Vagina (tissue), 2 donors: ENCODE results near the gene CRTAP. TPM values are rescaled to one million over a fixed set of nuclear protein-coding genes. Genes with fewer than 3 reads are reported as not detected.

ENCODE experiments used
- DNase-seq, 2 donors: peaks; one replicate each; pipeline ENCODE4 v3.0.0-alpha.2; 2017; ENCODE audit errors: extremely low spot score in 2 of 2
- H3K27ac ChIP-seq: fragments of 200-600 bp; sonication (generic); one replicate; pipeline ENCODE4 v1.5.1; 2019
- H3K27me3 ChIP-seq: fragments of 200-600 bp; sonication (generic); one replicate; pipeline ENCODE4 v1.5.1; 2019
- H3K36me3 ChIP-seq, 2 donors: fragments of 200-600 bp; sonication (generic); one replicate each; pipeline ENCODE4 v1.5.1; 2017 to 2019
- H3K4me1 ChIP-seq: fragments of 200-600 bp; sonication (generic); one replicate; pipeline ENCODE4 v1.5.1; 2019
- H3K4me3 ChIP-seq, 2 donors: fragments of 200-600 bp; sonication (generic); 1 replicate in 1 of 2; 2 replicates in 1 of 2; pipeline ENCODE4 v1.5.1; 2016 to 2019
- H3K9me3 ChIP-seq: fragments of 200-600 bp; sonication (generic); one replicate; pipeline ENCODE4 v1.5.1; 2019
- POLR2A ChIP-seq, 2 donors: fragments of 450-650 bp; IDR thresholded peaks; one replicate each; pipeline ENCODE4 v1.6.1; 2017; ENCODE audit warnings: antibody characterized with exemption in 2 of 2, mild to moderate bottlenecking in 2 of 2, moderate library complexity in 2 of 2
- POLR2AphosphoS5 ChIP-seq, 2 donors: sonication (generic); formaldehyde crosslinking; IDR thresholded peaks; one replicate each; pipeline ENCODE4 v1.9.0; 2017; ENCODE audit warnings: antibody characterized with exemption in 2 of 2, mild to moderate bottlenecking in 2 of 2, low read depth in 1 of 2; ENCODE audit not compliant: insufficient read depth in 1 of 2
- intact Hi-C: fragments of 100-400 bp; cut with DNase I; formaldehyde crosslinking; loops from one replicate; pipeline ENCODE4 v1.15.1; 2023
- total RNA-seq: library from RNA; depleted of rRNA; stranded (reverse); fragments of >200 nt; gene quantifications from one replicate; pipeline ENCODE4 v1.2.3, GENCODE V29; 2016
- TF ChIP-seq, protein P1 (sequence below), 3 experiments: fragments of 450-650 bp in 2 of 3; fragments of 200-600 bp in 1 of 3; sonication (generic) in 1 of 3; IDR thresholded peaks; one replicate each; pipeline ENCODE4 v1.5.1; 2017 to 2019; ENCODE audit warnings: antibody characterized with exemption in 3 of 3, mild to moderate bottlenecking in 2 of 3, moderate library complexity in 2 of 3

CRTAP gene
- total RNA-seq, 1 donor from 2014 or later, result 272 TPM

DNA sequence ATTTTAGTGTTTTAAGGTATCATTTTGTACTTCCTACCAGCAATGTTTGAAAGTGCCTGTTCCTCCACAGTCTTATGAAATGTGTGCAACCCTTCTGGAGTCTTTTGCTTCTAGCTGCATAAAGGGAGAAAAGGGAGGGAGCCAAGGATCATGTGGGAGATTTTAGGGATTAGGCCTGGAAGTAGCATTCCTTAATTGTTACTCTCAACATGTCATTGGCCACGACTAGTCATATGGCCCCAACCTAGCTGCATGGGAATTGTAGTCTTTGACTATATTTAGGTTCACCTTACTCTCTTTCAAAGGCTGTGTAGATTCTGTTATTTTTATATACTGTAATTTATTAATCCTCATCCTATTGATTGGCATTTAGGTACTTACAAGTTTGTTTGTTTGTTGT is 14.9 kb downstream of the CRTAP start:
- Histone ChIP-seq H3K36me3 (peaks cover 0 to 65% of the 10 kb centered on the region in 2 donors), H3K27me3 (no peaks in the 10 kb centered on the region), H3K4me1 (peaks cover 9% of the 10 kb centered on the region), H3K9me3 (no peaks in the 10 kb centered on the region), H3K27ac (no peak overlapping the region), H3K4me3 (no peak overlapping the region)
- TF ChIP-seq POLR2AphosphoS5 (IDR thresholded peaks at IDR 0.05; ENCODE audit: insufficient read depth in 1 of 2, low read depth in 1 of 2) (no peak), POLR2A (IDR thresholded peaks at IDR 0.05) (no peak)
- TF ChIP-seq, protein P1, sequence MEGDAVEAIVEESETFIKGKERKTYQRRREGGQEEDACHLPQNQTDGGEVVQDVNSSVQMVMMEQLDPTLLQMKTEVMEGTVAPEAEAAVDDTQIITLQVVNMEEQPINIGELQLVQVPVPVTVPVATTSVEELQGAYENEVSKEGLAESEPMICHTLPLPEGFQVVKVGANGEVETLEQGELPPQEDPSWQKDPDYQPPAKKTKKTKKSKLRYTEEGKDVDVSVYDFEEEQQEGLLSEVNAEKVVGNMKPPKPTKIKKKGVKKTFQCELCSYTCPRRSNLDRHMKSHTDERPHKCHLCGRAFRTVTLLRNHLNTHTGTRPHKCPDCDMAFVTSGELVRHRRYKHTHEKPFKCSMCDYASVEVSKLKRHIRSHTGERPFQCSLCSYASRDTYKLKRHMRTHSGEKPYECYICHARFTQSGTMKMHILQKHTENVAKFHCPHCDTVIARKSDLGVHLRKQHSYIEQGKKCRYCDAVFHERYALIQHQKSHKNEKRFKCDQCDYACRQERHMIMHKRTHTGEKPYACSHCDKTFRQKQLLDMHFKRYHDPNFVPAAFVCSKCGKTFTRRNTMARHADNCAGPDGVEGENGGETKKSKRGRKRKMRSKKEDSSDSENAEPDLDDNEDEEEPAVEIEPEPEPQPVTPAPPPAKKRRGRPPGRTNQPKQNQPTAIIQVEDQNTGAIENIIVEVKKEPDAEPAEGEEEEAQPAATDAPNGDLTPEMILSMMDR (IDR thresholded peaks at IDR 0.05), result no peak
- intact Hi-C loops, result no loop called here
- DNase-seq, result peak in 1 of 2 donors; percentile 8

- peak in 1 of 2 donors; percentile 27 for DNase-seq
- H3K9me3 ChIP-seq, result no peaks in the 10 kb centered on the region
- TF ChIP-seq POLR2A (IDR thresholded peaks at IDR 0.05) (no peak), POLR2AphosphoS5 (IDR thresholded peaks at IDR 0.05; ENCODE audit: insufficient read depth in 1 of 2, low read depth in 1 of 2) (no peak)
- TF ChIP-seq, protein P1 (IDR thresholded peaks at IDR 0.05), result no peak
- H3K36me3 ChIP-seq, result peaks cover 0 to 69% of the 10 kb centered on the region in 2 donors
- H3K4me1 ChIP-seq, result peaks cover 9% of the 10 kb centered on the region
- H3K27me3 ChIP-seq, result no peaks in the 10 kb centered on the region
- no peak overlapping the region for H3K27ac ChIP-seq
- intact Hi-C loops, result no loop called here
- H3K4me3 ChIP-seq, result no peak overlapping the region
These were observed 16.3 kb downstream of the CRTAP start for GRCh38 chr3:33130144-33130543.

DNA sequence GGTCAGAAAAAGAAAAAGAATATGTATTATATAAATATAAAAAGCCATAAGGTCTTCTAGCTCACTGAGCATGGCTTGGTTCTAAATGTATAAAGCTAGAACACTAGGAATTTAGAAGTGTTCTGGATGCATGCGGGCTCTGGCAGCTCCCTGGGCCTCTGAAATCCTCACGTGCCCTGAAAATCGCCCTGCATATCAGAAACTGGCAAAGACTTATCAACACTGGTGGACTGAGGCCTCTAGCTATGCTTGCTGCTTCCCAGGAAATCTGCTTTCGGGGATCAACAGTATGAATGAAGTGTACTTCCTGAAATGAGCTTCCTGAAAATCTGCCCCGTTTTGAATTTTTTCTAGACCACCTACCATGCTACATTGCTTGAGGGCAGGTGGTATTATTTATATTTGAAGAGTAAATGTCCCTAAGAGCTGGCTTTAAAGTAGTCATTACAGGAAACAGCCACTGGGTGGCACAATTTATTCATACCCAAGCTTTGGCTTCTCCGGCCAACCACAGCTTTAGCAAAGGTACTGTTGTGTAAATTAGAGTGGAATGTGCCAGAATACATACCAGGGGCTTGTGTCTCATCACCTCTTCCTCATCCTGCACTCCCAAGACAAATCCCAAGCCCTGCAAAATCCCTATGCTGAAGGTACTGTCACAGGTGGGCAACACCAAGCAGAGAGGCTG is 17.7 kb downstream of the CRTAP start:
- peak in 1 of 2 donors; percentile 32 for DNase-seq
- no peak overlapping the region for H3K27ac ChIP-seq
- intact Hi-C loops, result no loop called here
- TF ChIP-seq POLR2AphosphoS5 (IDR thresholded peaks at IDR 0.05; ENCODE audit: insufficient read depth in 1 of 2, low read depth in 1 of 2), result no peak
- TF ChIP-seq, protein P1 (IDR thresholded peaks at IDR 0.05), result peak; percentile 37 to 56 (median 44)
- peaks cover 0 to 65% of the 10 kb centered on the region in 2 donors for H3K36me3 ChIP-seq
- H3K4me3 ChIP-seq, result no peak overlapping the region
- no peaks in the 10 kb centered on the region for H3K9me3 ChIP-seq
- H3K27me3 ChIP-seq, result no peaks in the 10 kb centered on the region
- H3K4me1 ChIP-seq, result peaks cover 9% of the 10 kb centered on the region

GRCh38 chr3:33132019-33132360 is 18.2 kb downstream of the CRTAP start:
- H3K36me3 ChIP-seq, result peaks cover 0 to 65% of the 10 kb centered on the region in 2 donors
- no peak overlapping the region for H3K27ac ChIP-seq

More at GRCh38 chr3:33132019-33132360, 18.2 kb downstream of the CRTAP start:
- Histone ChIP-seq H3K9me3 (no peaks in the 10 kb centered on the region), H3K4me3 (no peak overlapping the region), H3K27me3 (no peaks in the 10 kb centered on the region), H3K4me1 (peaks cover 9% of the 10 kb centered on the region)
- intact Hi-C loops, result no loop called here
- TF ChIP-seq POLR2A (IDR thresholded peaks at IDR 0.05) (no peak), POLR2AphosphoS5 (IDR thresholded peaks at IDR 0.05; ENCODE audit: insufficient read depth in 1 of 2, low read depth in 1 of 2) (no peak)
- TF ChIP-seq, protein P1 (IDR thresholded peaks at IDR 0.05), result no peak
- DNase-seq, result peak in 1 of 2 donors; percentile 70
